Uterus (tissue), 4 donors: ENCODE data around the gene TCAP. TPM values are rescaled to one million over a fixed set of nuclear protein-coding genes. Genes with fewer than 3 reads are reported as not detected.

Source experiments
- DNase-seq, 2 donors: peaks; one replicate each; pipeline ENCODE4 v3.0.0-alpha.2; 2019 to 2020
- H3K27ac ChIP-seq, 2 donors: fragments of 200-600 bp; sonication (generic); 1 replicate in 1 of 2; 2 replicates in 1 of 2; pipeline ENCODE4 v1.5.1; 2016 to 2018
- H3K27me3 ChIP-seq, 2 donors: fragments of 200-600 bp; sonication (generic); one replicate each; pipeline ENCODE4 v1.5.1; 2018 to 2019; ENCODE audit warnings: control low read depth in 1 of 2
- H3K36me3 ChIP-seq, 2 donors: fragments of 200-600 bp; sonication (generic); one replicate each; pipeline ENCODE4 v1.5.1; 2019; ENCODE audit warnings: control low read depth in 1 of 2
- H3K4me1 ChIP-seq, 2 donors: fragments of 200-600 bp; sonication (generic); one replicate each; pipeline ENCODE4 v1.5.1; 2018 to 2019; ENCODE audit warnings: control low read depth in 1 of 2
- H3K4me3 ChIP-seq, 2 donors: fragments of 200-600 bp; sonication (generic); 1 replicate in 1 of 2; 2 replicates in 1 of 2; pipeline ENCODE4 v1.5.1; 2018 to 2019; ENCODE audit warnings: mild to moderate bottlenecking in 1 of 2
- H3K9me3 ChIP-seq, 2 donors: fragments of 200-600 bp; sonication (generic); one replicate each; pipeline ENCODE4 v1.5.1; 2019; ENCODE audit warnings: control low read depth in 1 of 2
- CTCF ChIP-seq, 4 experiments: fragments of 200-600 bp in 2 of 4; fragments of 450-650 bp in 2 of 4; sonication (generic) in 2 of 4; IDR thresholded peaks; one replicate each; pipeline ENCODE4 v1.5.1; 2016 to 2019; ENCODE audit warnings: antibody characterized with exemption in 4 of 4, mild to moderate bottlenecking in 2 of 4, moderate library complexity in 1 of 4
- POLR2A ChIP-seq, 2 donors: fragments of 450-650 bp; IDR thresholded peaks; one replicate each; pipeline ENCODE4 v1.6.1; 2016; ENCODE audit warnings: antibody characterized with exemption in 2 of 2, mild to moderate bottlenecking in 1 of 2, moderate library complexity in 1 of 2
- intact Hi-C: fragments of 100-400 bp; cut with DNase I; formaldehyde crosslinking; loops from one replicate; pipeline ENCODE4 v1.15.1; 2023; ENCODE audit warnings: low total_unique reads
- total RNA-seq, 4 donors: library from RNA; depleted of rRNA in 3 of 4; stranded (reverse); fragments of >200 nt in 3 of 4; gene quantifications; one replicate each; pipeline versions ENCODE4 v1.1.0 to v1.2.4, GENCODE V29; 2014 to 2023
- donor health status: DM: yes; HTN: yes; CAD: no.

TCAP gene
- total RNA-seq, 4 donors from 2014 or later: 0.28 to 2.2 TPM; not detected in 2

GRCh38 chr17:39639566-39640458 is 25.3 kb upstream of the TCAP start:
- Histone ChIP-seq H3K27ac (no peak overlapping the region), H3K36me3 (no peaks in the 10 kb centered on the region), H3K4me3 (no peak overlapping the region), H3K27me3 (no peaks in the 10 kb centered on the region), H3K9me3 (no peaks in the 10 kb centered on the region), H3K4me1 (peaks cover 7 to 19% of the 10 kb centered on the region in 2 donors)
- TF ChIP-seq POLR2A (IDR thresholded peaks at IDR 0.05) (no peak), CTCF (IDR thresholded peaks at IDR 0.05) (no peak)
- intact Hi-C loops: loop anchor here (10.0 kb wide), 1 partner anchor 45 kb away; the partner anchor contains the start of gene PGAP3
- no peak for DNase-seq

GRCh38 chr17:39640591-39641031 is 24.5 kb upstream of the TCAP start:
- DNase-seq: no peak
- intact Hi-C loops: no loop called here
- no peaks in the 10 kb centered on the region for H3K36me3 ChIP-seq
- no peaks in the 10 kb centered on the region for H3K9me3 ChIP-seq
- H3K4me3 ChIP-seq: no peak overlapping the region
- H3K4me1 ChIP-seq: peaks cover 7 to 19% of the 10 kb centered on the region in 2 donors
- H3K27ac ChIP-seq: no peak overlapping the region
- no peaks in the 10 kb centered on the region for H3K27me3 ChIP-seq
- TF ChIP-seq POLR2A (IDR thresholded peaks at IDR 0.05) (no peak), CTCF (IDR thresholded peaks at IDR 0.05) (no peak)

- TF ChIP-seq POLR2A (IDR thresholded peaks at IDR 0.05) (no peak), CTCF (IDR thresholded peaks at IDR 0.05) (no peak)
Measured at GRCh38 chr17:39641097-39641496, 24.1 kb upstream of the TCAP start.

GRCh38 chr17:39641883-39642282 is 23.3 kb upstream of the TCAP start:
- H3K4me1 ChIP-seq: peaks cover 7 to 11% of the 10 kb centered on the region in 2 donors
- no peak overlapping the region for H3K27ac ChIP-seq
- no peaks in the 10 kb centered on the region for H3K27me3 ChIP-seq
- intact Hi-C loops: no loop called here
- H3K36me3 ChIP-seq: no peaks in the 10 kb centered on the region
- no peak for DNase-seq
- H3K9me3 ChIP-seq: no peaks in the 10 kb centered on the region
- TF ChIP-seq POLR2A (IDR thresholded peaks at IDR 0.05): no peak
- no peak for TF ChIP-seq CTCF (IDR thresholded peaks at IDR 0.05)
- no peak overlapping the region for H3K4me3 ChIP-seq

More at GRCh38 chr17:39641097-39641496, 24.1 kb upstream of the TCAP start:
- Histone ChIP-seq H3K9me3 (no peaks in the 10 kb centered on the region), H3K27me3 (no peaks in the 10 kb centered on the region), H3K27ac (no peak overlapping the region), H3K4me3 (no peak overlapping the region), H3K4me1 (peaks cover 7 to 14% of the 10 kb centered on the region in 2 donors), H3K36me3 (no peaks in the 10 kb centered on the region)
- DNase-seq: no peak
- intact Hi-C loops: no loop called here
